ENCODE data around the gene CALM1.

CALM1 gene

DNA sequence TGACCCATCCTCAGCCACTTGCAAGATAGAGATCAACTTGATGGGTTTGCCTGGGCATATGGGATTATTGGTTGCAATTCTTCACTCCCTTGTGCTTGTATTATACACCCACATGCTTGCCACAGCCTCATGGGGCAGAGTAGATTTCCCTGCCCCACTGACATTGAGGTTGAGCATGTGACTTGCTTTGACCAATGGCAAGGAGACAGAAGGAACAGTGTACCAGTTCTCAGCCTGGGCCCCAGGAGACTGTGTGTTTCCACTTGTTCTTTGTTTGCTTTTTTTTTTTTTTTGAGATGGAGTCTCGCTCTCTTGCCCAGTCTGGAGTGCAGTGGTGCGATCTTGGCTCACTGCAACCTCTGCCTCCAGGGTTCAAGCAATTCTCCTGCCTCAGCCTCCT, 31.8 kb downstream of the CALM1 start:
- H3K27me3 ChIP-seq (ENCODE audit: control insufficient read depth, low read length), result no peaks in the 10 kb centered on the region
- no peaks in the 10 kb centered on the region for H3K79me2 ChIP-seq (ENCODE audit: control insufficient read depth, low read length)
- no peaks in the 10 kb centered on the region for H3K9me3 ChIP-seq (ENCODE audit: control insufficient read depth, insufficient read depth, low read length)
- no peaks in the 10 kb centered on the region for H3F3A ChIP-seq (ENCODE audit: control insufficient read depth, insufficient read depth)
- H3K27ac ChIP-seq (ENCODE audit: low read depth, low read length), result no peak overlapping the region
- H3K4me3 ChIP-seq (ENCODE audit: low read length), result no peak overlapping the region
- H3K4me2 ChIP-seq (ENCODE audit: low read length), result no peak overlapping the region
- no peaks in the 10 kb centered on the region for H3K36me3 ChIP-seq (ENCODE audit: control insufficient read depth, low read length)
- no peaks in the 10 kb centered on the region for H4K20me1 ChIP-seq (ENCODE audit: control insufficient read depth, insufficient read depth, low read depth, low read length)
- no peaks in the 10 kb centered on the region for H3K9me2 ChIP-seq (replicated peaks; ENCODE audit: control insufficient read depth, low read length)
- TF ChIP-seq CTCF (IDR thresholded peaks at IDR 0.05; ENCODE audit: low read depth, low read length, poor library complexity, severe bottlenecking) (no peak), EZH2phosphoT487 (IDR thresholded peaks at IDR 0.05; ENCODE audit: borderline replicate concordance, low read length) (no peak)
- no peaks in the 10 kb centered on the region for H3K4me1 ChIP-seq (ENCODE audit: control insufficient read depth, low read length)

GRCh38 chr14:90429236-90429635, 32.4 kb downstream of the CALM1 start:
- Histone ChIP-seq H3K4me2 (ENCODE audit: low read length) (no peak overlapping the region), H3K27ac (ENCODE audit: low read depth, low read length) (no peak overlapping the region), H3K79me2 (ENCODE audit: control insufficient read depth, low read length) (no peaks in the 10 kb centered on the region), H3K9me2 (replicated peaks; ENCODE audit: control insufficient read depth, low read length) (no peaks in the 10 kb centered on the region), H3K4me3 (ENCODE audit: low read length) (no peak overlapping the region), H3K9me3 (ENCODE audit: control insufficient read depth, insufficient read depth, low read length) (no peaks in the 10 kb centered on the region), H3K4me1 (ENCODE audit: control insufficient read depth, low read length) (no peaks in the 10 kb centered on the region), H4K20me1 (ENCODE audit: control insufficient read depth, insufficient read depth, low read depth, low read length) (no peaks in the 10 kb centered on the region), H3F3A (ENCODE audit: control insufficient read depth, insufficient read depth) (no peaks in the 10 kb centered on the region), H3K27me3 (ENCODE audit: control insufficient read depth, low read length) (no peaks in the 10 kb centered on the region), H3K36me3 (ENCODE audit: control insufficient read depth, low read length) (no peaks in the 10 kb centered on the region)
- TF ChIP-seq CTCF (IDR thresholded peaks at IDR 0.05; ENCODE audit: low read depth, low read length, poor library complexity, severe bottlenecking), result no peak
- TF ChIP-seq EZH2phosphoT487 (IDR thresholded peaks at IDR 0.05; ENCODE audit: borderline replicate concordance, low read length), result no peak

DNA sequence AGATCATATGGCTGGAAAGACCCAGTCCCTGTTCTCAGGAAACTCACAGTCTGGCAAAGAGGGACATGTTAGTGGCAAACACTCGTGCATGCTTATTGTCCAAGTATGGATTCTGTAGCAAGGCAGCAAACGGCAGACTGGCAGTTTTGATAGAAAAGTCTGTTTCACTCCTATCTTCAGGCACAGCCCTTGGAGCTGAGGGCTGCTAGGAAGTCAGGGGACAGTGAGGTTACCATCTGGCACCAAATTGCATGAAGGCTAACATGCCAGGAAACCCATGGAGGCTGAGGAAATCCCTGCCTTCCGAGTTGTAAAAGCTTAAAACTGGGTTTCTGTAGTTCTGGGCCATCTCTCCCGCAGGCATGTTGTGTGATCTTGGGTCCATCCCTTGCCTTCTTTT, 32.9 kb downstream of the CALM1 start:
- no peak overlapping the region for H3K4me3 ChIP-seq (ENCODE audit: low read length)
- no peaks in the 10 kb centered on the region for H3K27me3 ChIP-seq (ENCODE audit: control insufficient read depth, low read length)
- H3K9me3 ChIP-seq (ENCODE audit: control insufficient read depth, insufficient read depth, low read length), result no peaks in the 10 kb centered on the region
- no peak overlapping the region for H3K4me2 ChIP-seq (ENCODE audit: low read length)
- H3K9me2 ChIP-seq (replicated peaks; ENCODE audit: control insufficient read depth, low read length), result no peaks in the 10 kb centered on the region
- H4K20me1 ChIP-seq (ENCODE audit: control insufficient read depth, insufficient read depth, low read depth, low read length), result no peaks in the 10 kb centered on the region
- TF ChIP-seq EZH2phosphoT487 (IDR thresholded peaks at IDR 0.05; ENCODE audit: borderline replicate concordance, low read length) (no peak), CTCF (IDR thresholded peaks at IDR 0.05; ENCODE audit: low read depth, low read length, poor library complexity, severe bottlenecking) (no peak)
- no peak overlapping the region for H3K27ac ChIP-seq (ENCODE audit: low read depth, low read length)
- H3K79me2 ChIP-seq (ENCODE audit: control insufficient read depth, low read length), result no peaks in the 10 kb centered on the region
- no peaks in the 10 kb centered on the region for H3K36me3 ChIP-seq (ENCODE audit: control insufficient read depth, low read length)
- no peaks in the 10 kb centered on the region for H3F3A ChIP-seq (ENCODE audit: control insufficient read depth, insufficient read depth)
- H3K4me1 ChIP-seq (ENCODE audit: control insufficient read depth, low read length), result no peaks in the 10 kb centered on the region
